Brain pericyte (primary cell): ENCODE results near the gene CEP104.

ENCODE experiments used
- DNase-seq: peaks from one replicate; pipeline ENCODE4 v3.0.0-alpha.2; 2012; ENCODE audit warnings: low read depth, low spot score

The CEP104 gene

DNA sequence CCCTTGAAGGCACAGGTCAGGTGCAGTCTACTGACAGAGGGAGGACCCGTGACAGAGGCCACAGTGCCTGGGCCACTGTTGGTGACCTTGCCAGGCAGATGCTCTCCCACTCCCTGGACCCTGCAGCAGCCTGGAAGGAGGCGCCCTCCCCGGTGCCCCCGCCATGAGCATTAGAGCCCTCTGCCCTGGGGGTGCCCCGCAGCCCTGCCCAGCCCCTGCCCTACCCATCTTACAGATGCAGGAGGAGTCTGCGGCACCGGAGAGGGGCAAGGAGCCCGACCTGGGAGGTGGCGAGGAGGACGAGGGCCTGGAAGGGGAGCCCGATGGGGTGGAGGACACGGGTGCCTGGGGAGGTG lies 94.2 kb downstream of the CEP104 start:
- no peak for DNase-seq

DNA sequence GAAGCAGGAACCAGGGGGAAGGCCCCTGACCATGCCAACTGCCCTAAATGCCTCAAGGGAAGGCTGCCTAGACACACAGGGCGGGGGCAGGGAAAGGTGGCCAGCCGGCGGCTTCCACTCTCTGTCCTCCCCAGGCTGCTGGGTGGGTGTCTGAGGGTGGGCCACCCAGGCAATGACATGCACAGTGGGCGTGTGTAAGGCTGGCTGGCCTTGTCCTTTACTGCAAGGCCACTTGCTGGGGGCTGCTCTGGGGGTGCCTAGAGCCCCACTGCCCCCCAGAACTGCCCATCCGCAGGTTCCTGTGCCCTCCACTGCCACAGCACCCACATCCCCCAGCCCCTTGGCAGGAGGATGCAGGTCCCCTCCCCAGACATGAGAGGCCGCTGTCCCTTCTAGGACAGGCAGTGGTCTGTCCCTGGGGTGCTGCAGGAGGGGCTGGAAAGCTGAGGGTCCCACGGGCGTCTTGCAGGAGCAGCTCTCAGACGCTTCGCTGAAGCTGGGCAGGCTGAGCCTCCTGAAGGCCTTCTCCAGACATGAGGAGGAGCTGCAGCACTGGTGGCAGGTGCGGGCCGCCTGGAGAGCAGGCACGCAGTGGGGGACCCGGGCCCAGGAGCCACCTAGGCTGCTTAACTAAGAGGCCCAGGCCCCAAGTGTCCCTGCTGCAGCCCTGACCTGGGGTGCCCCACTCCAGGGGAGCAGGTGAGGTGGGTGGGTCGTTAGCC lies 94.7 kb downstream of the CEP104 start:
- DNase-seq, result no peak
